Measurements from ENCODE around the gene HOMER1.
A peak's percentile ranks its signal among the peaks of the same experiment; 100 is the strongest.

Gene HOMER1

GRCh38 chr5:79555418-79555817 lies 41.5 kb upstream of the HOMER1 start:
- H3K9me3 ChIP-seq, result no peaks in the 10 kb centered on the region
- H3K27me3 ChIP-seq, result peaks cover 6% of the 10 kb centered on the region
- no peak overlapping the region for H3K4me3 ChIP-seq (ENCODE audit: low read depth, low read length)
- H3K36me3 ChIP-seq, result no peaks in the 10 kb centered on the region
- no peak for DNase-seq
- no peaks in the 10 kb centered on the region; the same call in 1 of the 2 replicates for H3K4me1 ChIP-seq
- TF ChIP-seq CTCF (IDR thresholded peaks at IDR 0.05; ENCODE audit: low read depth, low read length), result no peak

- Histone ChIP-seq H3K9me3 (no peaks in the 10 kb centered on the region), H3K27me3 (no peaks in the 10 kb centered on the region; the same call in 1 of the 2 replicates), H3K36me3 (no peaks in the 10 kb centered on the region), H3K4me3 (ENCODE audit: low read depth, low read length) (no peak overlapping the region), H3K4me1 (no peaks in the 10 kb centered on the region; the same call in 1 of the 2 replicates)
- TF ChIP-seq CTCF (IDR thresholded peaks at IDR 0.05; ENCODE audit: low read depth, low read length), result no peak
- DNase-seq, result peak; percentile 19
Measured at GRCh38 chr5:79552984-79553383, 39.0 kb upstream of the HOMER1 start.

GRCh38 chr5:79547982-79548381 lies 34.0 kb upstream of the HOMER1 start:
- Histone ChIP-seq H3K36me3 (no peaks in the 10 kb centered on the region), H3K9me3 (no peaks in the 10 kb centered on the region), H3K4me1 (no peaks in the 10 kb centered on the region), H3K27me3 (no peaks in the 10 kb centered on the region; the same call in 1 of the 2 replicates), H3K4me3 (ENCODE audit: low read depth, low read length) (no peak overlapping the region)
- DNase-seq, result no peak
- TF ChIP-seq CTCF (IDR thresholded peaks at IDR 0.05; ENCODE audit: low read depth, low read length), result no peak

GRCh38 chr5:79547429-79547822 lies 33.5 kb upstream of the HOMER1 start:
- Histone ChIP-seq H3K9me3 (no peaks in the 10 kb centered on the region), H3K27me3 (no peaks in the 10 kb centered on the region; the same call in 1 of the 2 replicates), H3K4me1 (no peaks in the 10 kb centered on the region), H3K36me3 (no peaks in the 10 kb centered on the region), H3K4me3 (ENCODE audit: low read depth, low read length) (no peak overlapping the region)
- no peak for TF ChIP-seq CTCF (IDR thresholded peaks at IDR 0.05; ENCODE audit: low read depth, low read length)
- no peak for DNase-seq

- Histone ChIP-seq H3K4me1 (no peaks in the 10 kb centered on the region), H3K27me3 (peaks cover 4% of the 10 kb centered on the region; the same call in 1 of the 2 replicates), H3K9me3 (no peaks in the 10 kb centered on the region), H3K36me3 (no peaks in the 10 kb centered on the region), H3K4me3 (ENCODE audit: low read depth, low read length) (no peak overlapping the region)
- no peak for TF ChIP-seq CTCF (IDR thresholded peaks at IDR 0.05; ENCODE audit: low read depth, low read length)
- DNase-seq, result no peak
Measured at GRCh38 chr5:79546782-79547428, 33.0 kb upstream of the HOMER1 start.

GRCh38 chr5:79544131-79544530 lies 30.2 kb upstream of the HOMER1 start:
- Histone ChIP-seq H3K36me3 (no peaks in the 10 kb centered on the region), H3K4me1 (no peaks in the 10 kb centered on the region), H3K27me3 (peaks cover 8% of the 10 kb centered on the region; the same call in 1 of the 2 replicates), H3K9me3 (no peaks in the 10 kb centered on the region), H3K4me3 (ENCODE audit: low read depth, low read length) (no peak overlapping the region)
- no peak for TF ChIP-seq CTCF (IDR thresholded peaks at IDR 0.05; ENCODE audit: low read depth, low read length)
- no peak for DNase-seq
